Fibroblast of lung (primary cell): ENCODE results near the gene SORCS2. TPM values are rescaled to one million over a fixed set of nuclear protein-coding genes. Genes with fewer than 3 reads are reported as not detected.

ENCODE experiments used
- DNase-seq, 2 donors: peaks; one replicate each; pipeline versions ENCODE4 v3.0.0 to v3.0.0-alpha.2; 2010; ENCODE audit warnings: low read depth in 2 of 2
- H2AFZ ChIP-seq: 2 replicates; pipeline ENCODE4 v1.5.1; 2012; ENCODE audit warnings: low read length, control low read depth, inconsistent platforms
- H3K27ac ChIP-seq: 2 replicates; pipeline ENCODE4 v1.5.1; 2011; ENCODE audit warnings: low read length, control low read depth; ENCODE audit not compliant: insufficient read depth
- H3K27me3 ChIP-seq: 2 replicates; pipeline ENCODE4 v1.5.1; 2011; ENCODE audit warnings: mild to moderate bottlenecking, low read length; ENCODE audit not compliant: control insufficient read depth, insufficient read depth
- H3K36me3 ChIP-seq: 2 replicates; pipeline ENCODE4 v1.5.1; 2011; ENCODE audit warnings: low read length; ENCODE audit not compliant: control insufficient read depth, insufficient read depth
- H3K4me1 ChIP-seq: 2 replicates; pipeline ENCODE4 v1.5.1; 2011; ENCODE audit warnings: low read length; ENCODE audit not compliant: control insufficient read depth, insufficient read depth; ENCODE audit errors: extremely low read depth
- H3K4me2 ChIP-seq: 2 replicates; pipeline ENCODE4 v1.5.1; 2011; ENCODE audit warnings: low read length, control low read depth; ENCODE audit not compliant: insufficient read depth; ENCODE audit errors: extremely low read depth
- H3K4me3 ChIP-seq, 4 experiments: fragments of 200-600 bp in 1 of 4; sonication (generic) in 1 of 4; replicated peaks in 1 of 4; 2 replicates each; pipeline ENCODE4 v1.5.1; 2011 to 2016; ENCODE audit warnings: low read length in 4 of 4, low read depth in 3 of 4, mild to moderate bottlenecking in 3 of 4, control low read depth in 2 of 4, inconsistent platforms in 1 of 4, mixed read lengths in 1 of 4; ENCODE audit not compliant: insufficient read depth in 1 of 4; ENCODE audit errors: control extremely low read depth in 1 of 4
- H3K79me2 ChIP-seq: 2 replicates; pipeline ENCODE4 v1.5.1; 2012; ENCODE audit warnings: mild to moderate bottlenecking, low read length, inconsistent platforms; ENCODE audit not compliant: control insufficient read depth, insufficient read depth
- H3K9ac ChIP-seq: 2 replicates; pipeline ENCODE4 v1.5.1; 2011; ENCODE audit warnings: mild to moderate bottlenecking, low read length, control low read depth; ENCODE audit not compliant: insufficient read depth
- H3K9me3 ChIP-seq: 2 replicates; pipeline ENCODE4 v1.5.1; 2012; ENCODE audit warnings: low read depth, low read length; ENCODE audit not compliant: control insufficient read depth, insufficient read depth
- H4K20me1 ChIP-seq: 2 replicates; pipeline ENCODE4 v1.5.1; 2011; ENCODE audit warnings: low read length; ENCODE audit not compliant: control insufficient read depth, insufficient read depth; ENCODE audit errors: extremely low read depth
- CTCF ChIP-seq, 2 donors: IDR thresholded peaks in 1 of 2; conservative IDR thresholded peaks in 1 of 2; 1 replicate in 1 of 2; 2 replicates in 1 of 2; pipeline ENCODE4 v1.5.1; 2011 to 2012; ENCODE audit warnings: low read length in 2 of 2, control low read depth in 1 of 2, inconsistent platforms in 1 of 2, low read depth in 1 of 2, mild to moderate bottlenecking in 1 of 2
- EZH2 ChIP-seq: IDR thresholded peaks from 2 replicates; pipeline ENCODE4 v1.5.1; 2012; ENCODE audit warnings: low read length, control low read depth, mild to moderate bottlenecking; ENCODE audit errors: missing control alignments
- polyA plus RNA-seq, 2 donors: library from polyadenylated mRNA; depleted of rRNA in 1 of 2; stranded (reverse) in 1 of 2; unstranded in 1 of 2; fragments of >200 nt; gene quantifications; 2 replicates each; pipeline ENCODE4 v1.2.1, GENCODE V29; 2011 to 2012; ENCODE audit warnings: missing spikeins in 1 of 2
- total RNA-seq: library from RNA; depleted of rRNA; stranded (reverse); fragments of >200 nt; gene quantifications from 2 replicates; pipeline ENCODE4 v1.2.1, GENCODE V29; 2014

SORCS2 gene
- total and polyA plus RNA-seq, 2 donors (not counting 1 experiment from before 2014, with no cell fraction given), result 0.17 to 0.41 TPM

GRCh38 chr4:7301846-7302630, 109.7 kb downstream of the SORCS2 start:
- TF ChIP-seq CTCF (conservative IDR thresholded peaks at IDR 0.05 in 1 of 2, IDR thresholded peaks at IDR 0.05 in 1 of 2; ENCODE audit: low read depth in 1 of 2, low read length in 2 of 2) (no peak), EZH2 (no peak)
- Histone ChIP-seq H3K36me3 (no peaks in the 10 kb centered on the region), H4K20me1 (no peaks in the 10 kb centered on the region), H3K79me2 (no peaks in the 10 kb centered on the region), H3K9me3 (no peaks in the 10 kb centered on the region), H3K27ac (no peak overlapping the region), H3K4me1 (no peaks in the 10 kb centered on the region), H3K4me2 (no peak overlapping the region), H3K4me3 (no peak overlapping the region), H2AFZ (no peak overlapping the region), H3K9ac (no peak overlapping the region), H3K27me3 (peaks cover 4% of the 10 kb centered on the region)
- DNase-seq, result no peak

GRCh38 chr4:7302781-7303404, 110.6 kb downstream of the SORCS2 start:
- no peak overlapping the region for H3K4me2 ChIP-seq
- no peaks in the 10 kb centered on the region for H3K9me3 ChIP-seq
- H3K36me3 ChIP-seq, result no peaks in the 10 kb centered on the region
- TF ChIP-seq EZH2, result no peak
- TF ChIP-seq CTCF (conservative IDR thresholded peaks at IDR 0.05 in 1 of 2, IDR thresholded peaks at IDR 0.05 in 1 of 2; ENCODE audit: low read depth in 1 of 2, low read length in 2 of 2), result no peak
- no peaks in the 10 kb centered on the region for H3K79me2 ChIP-seq
- no peak for DNase-seq
- H2AFZ ChIP-seq, result no peak overlapping the region
- H4K20me1 ChIP-seq, result no peaks in the 10 kb centered on the region
- peaks cover 6% of the 10 kb centered on the region for H3K27me3 ChIP-seq
- H3K9ac ChIP-seq, result no peak overlapping the region
- no peaks in the 10 kb centered on the region for H3K4me1 ChIP-seq
- H3K4me3 ChIP-seq, result no peak overlapping the region
- H3K27ac ChIP-seq, result no peak overlapping the region

- Histone ChIP-seq H4K20me1 (no peaks in the 10 kb centered on the region), H3K9ac (no peak overlapping the region), H3K79me2 (no peaks in the 10 kb centered on the region), H3K4me1 (no peaks in the 10 kb centered on the region), H3K36me3 (no peaks in the 10 kb centered on the region), H3K4me3 (no peak overlapping the region), H3K27ac (no peak overlapping the region), H3K27me3 (peaks cover 6% of the 10 kb centered on the region), H3K4me2 (no peak overlapping the region), H3K9me3 (no peaks in the 10 kb centered on the region), H2AFZ (no peak overlapping the region)
- DNase-seq, result no peak
- TF ChIP-seq EZH2 (no peak), CTCF (conservative IDR thresholded peaks at IDR 0.05 in 1 of 2, IDR thresholded peaks at IDR 0.05 in 1 of 2; ENCODE audit: low read depth in 1 of 2, low read length in 2 of 2) (no peak)
These were observed 111.2 kb downstream of the SORCS2 start for GRCh38 chr4:7303561-7303960.
